GM19452 (cell line): ENCODE measurements around the gene KLHL25.
A peak's percentile ranks its signal among the peaks of the same experiment; 100 is the strongest.

Experiments
- ATAC-seq: cut with Tn5 transposase; IDR thresholded peaks from one replicate; pipeline ENCODE4 v1.9.1; 2021; ENCODE audit not compliant: unreplicated experiment

The KLHL25 gene

DNA sequence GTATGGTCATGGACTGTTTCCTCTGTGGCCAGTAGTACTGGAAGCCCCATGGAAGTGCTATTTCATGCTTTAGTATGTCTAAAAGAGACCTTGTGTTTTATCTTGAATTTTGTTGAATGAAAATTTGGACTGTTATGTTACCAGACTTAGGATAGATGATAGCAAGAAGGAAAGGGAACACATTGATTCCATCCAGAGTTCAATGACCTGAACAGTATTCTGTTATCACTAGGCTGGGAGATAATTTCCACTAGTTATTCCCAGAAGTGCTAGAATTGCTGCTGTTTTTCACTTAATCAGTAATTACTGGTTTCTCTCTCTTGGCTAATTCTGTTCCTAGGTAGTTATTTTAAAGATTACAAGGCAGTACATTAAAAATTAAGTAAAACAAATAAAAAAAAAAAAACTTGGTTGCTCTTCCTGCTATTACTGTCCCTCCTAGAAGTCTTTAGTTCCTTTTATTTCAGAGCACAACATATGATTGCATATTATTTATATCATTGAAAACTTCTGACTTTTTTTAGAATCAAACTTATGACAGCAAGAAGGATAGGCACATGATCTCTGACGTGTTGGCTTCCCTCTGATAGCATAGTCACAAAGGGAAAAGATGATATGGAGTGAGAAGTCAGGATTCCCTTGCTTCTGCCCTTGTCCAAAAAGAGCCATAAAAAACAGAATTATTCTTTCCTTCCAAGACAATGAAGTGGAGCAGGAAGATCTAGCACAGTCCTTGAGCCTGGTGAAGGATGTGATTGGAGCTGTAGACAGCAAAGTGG, 72.2 kb downstream of the KLHL25 start:
- ATAC-seq: no peak

DNA sequence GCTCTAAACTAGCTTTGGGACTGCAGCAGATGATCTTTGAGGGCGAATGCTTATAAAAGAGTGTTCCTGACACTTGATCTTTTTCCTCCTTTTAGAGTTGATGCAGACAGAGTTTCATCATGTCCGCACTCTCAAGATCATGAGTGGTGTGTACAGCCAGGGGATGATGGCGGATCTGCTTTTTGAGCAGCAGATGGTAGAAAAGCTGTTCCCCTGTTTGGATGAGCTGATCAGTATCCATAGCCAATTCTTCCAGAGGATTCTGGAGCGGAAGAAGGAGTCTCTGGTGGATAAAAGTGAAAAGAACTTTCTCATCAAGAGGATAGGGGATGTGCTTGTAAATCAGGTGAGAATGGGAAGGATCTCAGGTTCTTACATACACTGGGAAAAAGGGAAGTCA, 75.7 kb downstream of the KLHL25 start:
- no peak for ATAC-seq

DNA sequence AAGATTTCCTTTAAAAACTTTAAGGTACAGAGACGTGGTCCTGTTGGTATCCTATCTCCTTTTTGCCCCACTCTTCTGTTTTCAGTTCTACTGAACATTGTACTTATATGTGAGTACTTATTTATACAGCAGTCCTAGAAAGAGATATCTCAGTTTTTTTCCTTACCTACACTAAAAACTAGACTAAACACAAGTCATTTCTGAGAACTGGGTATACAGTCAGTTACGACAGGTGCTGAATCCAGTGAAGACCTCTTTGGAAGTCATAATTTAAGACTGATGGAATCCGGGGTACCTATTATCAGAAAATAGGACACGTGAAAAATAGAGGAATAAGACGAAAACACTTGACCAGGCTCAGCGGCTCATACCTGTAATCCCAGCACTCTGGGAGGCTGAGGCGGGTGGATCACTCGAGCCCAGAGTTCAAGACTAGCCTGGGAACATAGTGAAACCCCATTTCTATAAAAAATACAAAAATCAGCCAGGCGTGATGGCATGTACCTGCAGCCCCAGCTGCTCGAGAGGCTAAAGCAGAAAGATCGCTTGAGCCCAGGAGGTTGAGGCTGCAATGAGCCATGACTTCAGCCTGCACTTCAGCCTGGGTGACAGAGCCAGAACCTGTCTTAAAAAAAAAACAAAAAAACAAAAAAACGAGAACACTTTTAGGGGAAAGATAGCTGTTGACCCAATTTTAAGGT, 76.3 kb downstream of the KLHL25 start:
- peak; percentile 73 for ATAC-seq

DNA sequence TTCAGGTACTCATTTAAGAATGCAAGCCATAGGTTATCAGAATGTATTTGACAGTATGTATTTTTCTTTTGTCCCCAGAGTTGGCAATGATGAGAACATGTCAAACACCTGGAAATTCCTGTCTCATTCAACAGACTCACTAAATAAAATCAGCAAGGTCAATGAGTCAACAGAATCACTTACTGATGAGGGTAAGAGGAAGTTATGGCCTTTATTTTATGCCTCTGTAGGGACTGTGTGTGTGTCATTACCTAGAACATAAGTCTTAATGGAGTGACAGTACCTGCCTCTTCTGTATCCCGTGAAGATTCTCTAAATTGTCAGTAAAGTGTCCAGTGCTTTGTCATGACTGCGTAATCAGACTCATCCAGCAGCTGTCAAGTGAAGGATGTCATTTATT, 77.5 kb downstream of the KLHL25 start:
- no peak for ATAC-seq

DNA sequence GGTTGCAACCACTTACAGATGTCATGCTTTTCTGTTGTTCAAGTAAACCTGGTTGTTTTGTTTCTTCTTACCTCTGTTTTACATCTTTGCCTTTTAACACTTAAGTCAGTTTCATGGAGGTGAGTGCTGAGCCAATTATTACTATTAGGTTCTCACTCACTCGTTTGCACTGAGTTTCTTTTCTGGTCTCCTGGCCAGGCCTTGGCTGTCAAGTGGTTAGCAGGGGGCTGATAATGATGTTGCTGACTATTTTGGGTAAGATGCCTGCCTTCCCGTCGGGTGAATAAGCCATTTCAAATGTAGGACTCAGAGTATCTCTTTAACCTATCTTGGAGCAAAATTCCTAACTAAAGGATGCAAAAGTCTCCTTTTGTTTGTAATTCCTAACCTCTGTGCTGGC, 78.5 kb downstream of the KLHL25 start:
- no peak for ATAC-seq

DNA sequence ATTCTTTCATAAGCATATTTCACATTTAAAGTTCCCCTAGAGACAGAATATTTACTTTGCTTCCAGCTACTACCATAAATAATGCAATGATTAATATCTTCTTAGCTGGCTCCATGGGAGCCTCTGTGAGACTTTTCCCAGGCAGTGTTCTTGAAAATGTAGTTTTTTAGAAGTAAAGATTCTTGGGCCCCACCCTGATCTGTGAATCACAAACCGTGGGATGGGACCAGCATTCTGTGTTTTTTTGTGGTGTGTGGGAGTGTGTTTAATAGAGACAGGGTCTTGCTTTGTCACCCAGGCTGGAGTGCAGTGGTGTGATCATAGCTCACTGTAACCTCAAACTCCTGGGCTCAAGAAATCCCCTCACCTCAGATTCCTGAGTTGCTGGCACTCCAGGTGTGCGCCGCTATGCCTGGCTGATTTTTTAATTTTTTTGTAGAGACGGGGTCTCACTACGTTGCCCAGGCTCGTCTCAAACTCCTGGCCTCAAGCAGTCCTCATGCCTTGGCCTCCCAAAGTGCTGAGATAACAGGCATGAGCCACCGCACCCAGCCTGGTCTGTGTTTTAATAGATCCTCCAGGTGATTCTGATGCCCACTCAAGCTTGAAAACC, 83.0 kb downstream of the KLHL25 start:
- ATAC-seq: no peak

DNA sequence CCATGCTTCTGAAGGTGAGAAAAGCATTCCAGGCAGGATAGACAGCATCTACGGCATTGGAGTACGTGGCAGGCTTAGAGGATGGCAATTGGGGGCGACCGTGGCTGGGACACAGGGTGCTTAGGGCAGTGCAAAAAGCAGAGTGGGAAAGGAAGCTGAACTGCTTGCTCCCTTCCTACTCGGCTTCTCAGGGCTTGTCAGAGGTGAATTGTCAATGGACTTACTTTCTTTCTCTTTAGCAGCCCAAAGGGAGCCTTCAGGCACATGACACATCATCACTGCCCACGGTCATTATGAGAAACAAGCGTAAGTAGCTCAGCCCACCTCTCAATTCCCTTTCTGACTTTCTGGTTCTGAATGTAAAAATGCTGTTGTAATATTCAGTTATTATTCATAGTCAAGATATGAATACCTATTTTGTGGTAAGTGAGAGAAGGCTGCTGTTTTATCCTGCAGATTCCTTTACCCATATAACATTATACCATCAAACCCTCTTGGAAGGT, 84.3 kb downstream of the KLHL25 start:
- peak; percentile 65 for ATAC-seq
